Common myeloid progenitor, CD34-positive (primary cell): ENCODE data around the gene CEP112.
A peak's percentile ranks its signal among the peaks of the same experiment; 100 is the strongest.

Experiments used
- CTCF ChIA-PET: fragments of 350-600 bp; sonication (Branson Sonifier 250); formaldehyde crosslinking; loops from one replicate; lab custom pipeline; 2021; ENCODE audit warnings: antibody characterized with exemption; lab: Charles Lee
- POLR2A ChIA-PET: fragments of 350-600 bp; sonication (Branson Sonifier 250); formaldehyde crosslinking; loops from one replicate; lab custom pipeline; 2021; ENCODE audit warnings: antibody characterized with exemption; lab: Charles Lee
- DNase-seq, 3 donors: peaks; one replicate each; pipeline versions ENCODE4 v3.0.0 to v3.0.0-alpha.2; 2013
- H3K27ac ChIP-seq, 2 experiments: 1 replicate in 1 of 2; 2 replicates in 1 of 2; pipeline ENCODE4 v1.7.0; 2013; ENCODE audit warnings: inconsistent platforms in 2 of 2, low read length in 2 of 2, mild to moderate bottlenecking in 2 of 2, low read depth in 1 of 2, moderate library complexity in 1 of 2; ENCODE audit not compliant: severe bottlenecking in 2 of 2, insufficient read depth in 1 of 2, poor library complexity in 1 of 2
- H3K27me3 ChIP-seq, 5 experiments: replicated peaks in 2 of 5; 1 replicate in 3 of 5; 2 replicates in 2 of 5; pipeline versions ENCODE4 v1.6.1 to v1.7.0; 2013; ENCODE audit warnings: low read length in 4 of 5, mild to moderate bottlenecking in 2 of 5, moderate library complexity in 2 of 5, inconsistent platforms in 1 of 5; ENCODE audit not compliant: insufficient read depth in 5 of 5, control insufficient read depth in 4 of 5
- H3K36me3 ChIP-seq, 4 experiments: 1 replicate in 2 of 4; 2 replicates in 2 of 4; pipeline versions ENCODE4 v1.6.1 to v1.7.0; 2013; ENCODE audit warnings: low read length in 3 of 4, control low read depth in 1 of 4, mild to moderate bottlenecking in 1 of 4; ENCODE audit not compliant: control insufficient read depth in 4 of 4, insufficient read depth in 4 of 4
- H3K4me1 ChIP-seq, 4 experiments: 1 replicate in 3 of 4; 2 replicates in 1 of 4; pipeline versions ENCODE4 v1.6.1 to v1.7.1; 2013; ENCODE audit warnings: low read length in 3 of 4, mild to moderate bottlenecking in 3 of 4, control low read depth in 1 of 4, inconsistent platforms in 1 of 4, moderate library complexity in 1 of 4; ENCODE audit not compliant: control insufficient read depth in 4 of 4, insufficient read depth in 4 of 4; ENCODE audit errors: control extremely low read depth in 1 of 4
- H3K4me3 ChIP-seq, 7 experiments: 1 replicate in 4 of 7; 2 replicates in 3 of 7; pipeline versions ENCODE4 v1.5.1 to v1.7.0; 2013; ENCODE audit warnings: mild to moderate bottlenecking in 7 of 7, low read length in 6 of 7, moderate library complexity in 6 of 7, inconsistent platforms in 2 of 7, low read depth in 2 of 7, control low read depth in 1 of 7; ENCODE audit not compliant: insufficient read depth in 4 of 7, control insufficient read depth in 1 of 7; ENCODE audit errors: extremely low read depth in 1 of 7
- H3K9me3 ChIP-seq, 5 experiments: 1 replicate in 4 of 5; 2 replicates in 1 of 5; pipeline versions ENCODE4 v1.6.1 to v1.7.1; 2013; ENCODE audit warnings: low read length in 4 of 5, mild to moderate bottlenecking in 2 of 5, inconsistent platforms in 1 of 5, low read depth in 1 of 5, moderate library complexity in 1 of 5; ENCODE audit not compliant: control insufficient read depth in 4 of 5, insufficient read depth in 2 of 5; ENCODE audit errors: control extremely low read depth in 1 of 5
- WGBS: methylation state at CpG from one replicate; pipeline ENCODE4 v1.1.5; 2013; ENCODE audit not compliant: insufficient coverage; 5-methylcytosine and 5-hydroxymethylcytosine counted together

CEP112 gene

DNA sequence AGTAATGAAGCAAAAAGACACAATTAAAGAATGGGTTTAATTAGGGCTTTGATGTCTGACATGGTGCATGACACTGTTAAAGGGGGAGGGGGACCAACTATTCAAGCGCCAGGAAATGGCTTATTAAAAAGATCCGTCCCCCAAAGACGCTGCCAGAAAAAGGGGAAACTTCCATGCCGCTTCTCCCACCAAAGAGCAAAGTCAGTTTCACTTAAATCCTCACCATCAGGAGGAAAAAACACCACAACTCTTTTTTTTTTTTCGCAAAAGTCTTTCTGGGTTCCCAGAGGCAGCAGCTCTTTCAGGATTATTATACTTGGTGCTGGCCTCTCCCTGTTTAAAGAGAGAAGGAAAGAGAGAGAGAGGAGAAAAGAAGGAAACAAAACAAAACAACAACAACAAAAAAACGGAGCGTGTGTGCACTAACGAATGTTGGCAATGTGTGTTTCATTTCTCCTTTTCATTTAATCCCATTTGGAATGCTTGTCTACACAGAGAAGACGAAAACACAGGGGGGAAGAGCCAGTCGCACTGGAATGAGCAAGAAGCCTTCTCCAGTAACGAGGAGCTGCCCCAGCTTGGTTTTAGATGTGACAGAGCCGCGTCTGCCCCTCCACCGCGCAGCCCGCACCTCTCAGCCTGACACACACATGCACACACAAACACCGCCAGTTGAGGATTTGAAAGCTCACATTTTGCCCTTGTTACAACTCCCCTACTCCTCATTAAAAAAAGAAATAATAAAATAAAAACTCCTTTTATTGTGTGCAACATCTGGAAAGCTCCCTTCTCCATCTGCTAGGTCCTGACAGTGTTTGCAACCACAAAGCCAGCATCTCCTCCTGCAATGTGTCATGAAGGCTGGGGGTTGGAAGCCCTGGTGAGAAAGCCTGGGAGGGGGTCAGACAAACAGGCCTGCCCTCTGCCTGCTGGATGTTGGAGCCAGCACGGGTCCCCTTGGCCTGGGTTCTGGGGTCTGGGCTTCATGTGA is 597.8 kb downstream of the CEP112 start:
- DNase-seq = peak in 2 of 3 donors; percentile 8 to 20
- POLR2A ChIA-PET = no interaction called here

DNA sequence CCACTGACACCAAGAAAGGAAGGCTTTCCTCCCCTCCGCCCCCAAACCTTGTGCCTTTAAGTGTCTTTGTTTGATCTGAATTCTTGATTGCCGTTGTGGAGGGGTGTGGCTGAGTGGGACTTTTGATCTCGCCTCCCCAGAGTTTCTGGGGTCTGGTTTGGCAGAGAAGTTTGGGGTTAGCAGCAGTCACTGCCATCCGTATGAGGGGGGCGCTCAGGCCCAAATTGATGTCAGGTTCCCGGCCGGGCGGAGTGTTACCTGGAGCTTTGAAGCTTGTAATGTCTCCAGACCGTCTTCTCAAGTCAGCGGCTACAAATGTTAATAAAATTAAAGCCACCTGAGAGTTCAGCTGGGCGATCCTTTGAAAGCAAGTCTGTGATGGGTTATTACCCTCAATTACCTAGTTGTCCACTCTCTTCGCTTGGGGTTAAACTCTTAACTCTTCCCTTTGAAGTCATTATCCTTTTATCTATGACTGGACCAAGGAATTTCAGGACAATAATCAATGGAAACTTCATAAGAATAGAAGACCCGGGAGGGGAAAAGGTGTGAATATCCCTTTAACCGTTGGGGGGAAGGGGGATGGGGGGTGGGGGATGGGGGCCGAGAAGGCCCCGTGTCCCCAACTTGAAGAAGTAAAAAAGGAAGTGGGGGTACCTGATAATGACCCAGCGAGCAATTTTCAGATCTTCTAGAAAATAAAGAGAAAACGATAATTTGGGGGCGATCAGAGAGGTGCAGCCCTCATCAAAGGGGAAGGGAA is 598.7 kb downstream of the CEP112 start:
- peak overlapping the region in 2 of 7 experiments; percentile 7 to 26 for H3K4me3 ChIP-seq
- no peak for DNase-seq
- H3K4me1 ChIP-seq = peaks cover 0 to 10% (median 7%) of the 10 kb centered on the region in 4 experiments
- ChIA-PET CTCF (no interaction called here), POLR2A (no interaction called here)
- H3K9me3 ChIP-seq = no peaks in the 10 kb centered on the region
- H3K27me3 ChIP-seq = peaks cover 0 to 28% (median 14%) of the 10 kb centered on the region in 5 experiments
- H3K27ac ChIP-seq = no peak overlapping the region
- 77% methylated on average over 14 of the region's 19 CpGs for WGBS
- H3K36me3 ChIP-seq = no peaks in the 10 kb centered on the region

More for the DNA sequence above, 597.8 kb downstream of the CEP112 start:
- H3K9me3 ChIP-seq = no peaks in the 10 kb centered on the region
- H3K36me3 ChIP-seq = no peaks in the 10 kb centered on the region
- peaks cover 0 to 10% (median 7%) of the 10 kb centered on the region in 4 experiments for H3K4me1 ChIP-seq
- H3K4me3 ChIP-seq = peak overlapping the region in 4 of 7 experiments; percentile 2 to 26 (median 8)
- peaks cover 0 to 31% (median 14%) of the 10 kb centered on the region in 5 experiments for H3K27me3 ChIP-seq
- H3K27ac ChIP-seq = no peak overlapping the region
- CTCF ChIA-PET = no interaction called here
- WGBS = 28% methylated on average over 14 of the region's 18 CpGs

DNA sequence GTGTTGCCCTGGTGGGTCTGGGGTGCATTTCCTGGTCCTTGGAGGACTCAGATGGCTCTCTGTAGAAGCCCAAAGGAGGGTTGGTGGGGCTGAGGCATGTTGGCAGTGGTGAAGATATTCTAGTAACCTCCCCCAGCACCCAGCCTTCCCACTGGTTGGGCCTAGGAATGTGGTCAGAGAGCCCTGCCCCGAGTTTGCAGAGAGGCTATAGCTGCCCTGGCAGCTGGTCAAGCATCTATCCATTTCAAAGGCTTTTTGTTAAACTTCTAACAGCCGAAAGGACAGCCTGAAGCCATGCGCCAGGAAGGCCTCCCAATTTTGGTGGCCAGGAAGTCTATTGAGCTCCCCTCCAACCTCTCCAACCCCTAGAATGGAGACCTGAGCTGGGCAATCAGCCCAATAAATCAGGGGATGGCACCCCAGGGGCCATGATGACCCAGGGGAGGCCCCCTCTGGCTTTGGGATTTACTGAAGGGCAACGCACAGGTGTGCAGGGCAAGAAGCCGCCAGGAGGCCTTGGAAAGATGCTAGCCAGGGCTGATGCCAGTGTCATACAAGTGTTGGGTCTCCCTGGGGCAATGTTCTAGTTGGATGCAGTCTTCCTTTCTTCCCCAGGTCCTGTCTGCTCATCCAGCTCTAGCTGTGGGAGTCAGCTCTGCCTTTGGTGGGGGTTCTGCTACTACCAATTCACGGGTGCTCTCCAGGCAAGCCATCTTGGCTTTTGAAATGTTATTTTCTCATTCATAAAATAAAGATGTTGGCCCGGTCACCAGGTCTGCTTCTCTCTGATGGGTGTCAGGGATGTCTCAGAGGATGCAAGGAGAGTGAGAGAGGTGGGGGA is 599.6 kb downstream of the CEP112 start:
- no peak overlapping the region for H3K27ac ChIP-seq
- H3K27me3 ChIP-seq = peaks cover 0 to 28% (median 14%) of the 10 kb centered on the region in 5 experiments
- peaks cover 0 to 10% (median 7%) of the 10 kb centered on the region in 4 experiments for H3K4me1 ChIP-seq
- CTCF ChIA-PET = no interaction called here
- H3K4me3 ChIP-seq = no peak overlapping the region
- POLR2A ChIA-PET = no interaction called here
- DNase-seq = no peak
- WGBS = 96% methylated on average over 5 of the region's 7 CpGs
- H3K9me3 ChIP-seq = no peaks in the 10 kb centered on the region
- no peaks in the 10 kb centered on the region for H3K36me3 ChIP-seq

DNA sequence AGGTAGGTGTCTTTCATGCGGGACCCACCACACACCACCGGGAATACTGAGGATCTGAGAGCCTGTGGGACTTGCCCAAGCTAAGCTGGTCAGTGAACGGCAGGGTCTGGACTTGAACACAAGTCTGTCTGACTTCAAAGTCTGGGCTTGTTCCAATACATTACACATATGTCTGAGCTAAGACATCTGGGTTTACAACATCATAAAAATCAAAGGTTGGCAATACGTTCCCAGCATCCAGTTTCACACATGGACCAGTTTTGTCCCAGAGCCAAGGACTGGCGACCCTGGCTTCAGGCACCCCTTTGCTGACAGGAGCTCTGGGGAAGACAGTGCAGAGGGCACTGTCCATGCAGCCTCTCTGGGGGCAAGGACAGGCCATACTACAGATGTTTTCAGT is 602.6 kb downstream of the CEP112 start:
- Histone ChIP-seq H3K4me3 (no peak overlapping the region), H3K36me3 (no peaks in the 10 kb centered on the region), H3K9me3 (no peaks in the 10 kb centered on the region), H3K27ac (no peak overlapping the region), H3K4me1 (peaks cover 0 to 8% (median 7%) of the 10 kb centered on the region in 4 experiments), H3K27me3 (peaks cover 0 to 22% (median 13%) of the 10 kb centered on the region in 5 experiments)
- POLR2A ChIA-PET = no interaction called here
- CTCF ChIA-PET = no interaction called here
- WGBS = 93% methylated on average over 5 of the region's 5 CpGs
- no peak for DNase-seq

DNA sequence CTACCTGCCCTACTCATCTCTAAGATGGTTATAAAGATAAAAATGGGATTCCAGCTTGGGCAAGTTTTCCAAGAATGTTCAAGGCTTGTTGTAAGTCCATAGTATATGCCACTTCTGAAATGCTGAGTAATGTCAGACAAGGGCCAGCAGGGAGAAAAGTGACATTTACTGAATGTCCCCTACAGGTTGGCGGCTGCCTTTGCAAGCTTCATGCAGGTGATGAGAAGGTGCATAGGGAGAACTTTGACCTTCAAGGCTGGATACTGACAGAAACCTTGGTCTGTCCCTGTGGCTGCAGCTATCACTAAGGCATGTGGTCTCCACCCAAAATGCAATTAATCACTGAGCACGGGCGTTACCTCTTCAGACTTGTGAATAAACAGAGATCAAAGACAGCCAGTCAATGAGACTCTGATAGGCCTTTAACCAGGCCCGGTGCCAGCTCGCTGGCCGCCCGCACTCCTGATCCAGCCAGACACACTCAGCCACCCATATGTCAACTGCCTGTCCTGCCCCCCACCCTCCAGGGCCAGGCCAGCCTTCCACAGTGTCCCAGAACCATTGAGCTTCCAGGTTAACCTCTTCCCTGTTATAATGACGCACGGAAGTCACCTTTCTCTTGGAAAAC is 603.6 kb downstream of the CEP112 start:
- ChIA-PET POLR2A (no interaction called here), CTCF (interaction anchor here (0.5 to 1.3 kb wide), 2 partner anchors 10 to 479 kb away, joined by 3 to 4 read pairs; no protein-coding TSS in a partner anchor)
- 95% methylated on average over 9 of the region's 9 CpGs for WGBS
- no peaks in the 10 kb centered on the region for H3K4me1 ChIP-seq
- H3K27ac ChIP-seq = no peak overlapping the region
- H3K36me3 ChIP-seq = no peaks in the 10 kb centered on the region
- DNase-seq = no peak
- H3K4me3 ChIP-seq = no peak overlapping the region
- H3K27me3 ChIP-seq = peaks cover 0 to 14% (median 6%) of the 10 kb centered on the region in 5 experiments
- no peaks in the 10 kb centered on the region for H3K9me3 ChIP-seq

DNA sequence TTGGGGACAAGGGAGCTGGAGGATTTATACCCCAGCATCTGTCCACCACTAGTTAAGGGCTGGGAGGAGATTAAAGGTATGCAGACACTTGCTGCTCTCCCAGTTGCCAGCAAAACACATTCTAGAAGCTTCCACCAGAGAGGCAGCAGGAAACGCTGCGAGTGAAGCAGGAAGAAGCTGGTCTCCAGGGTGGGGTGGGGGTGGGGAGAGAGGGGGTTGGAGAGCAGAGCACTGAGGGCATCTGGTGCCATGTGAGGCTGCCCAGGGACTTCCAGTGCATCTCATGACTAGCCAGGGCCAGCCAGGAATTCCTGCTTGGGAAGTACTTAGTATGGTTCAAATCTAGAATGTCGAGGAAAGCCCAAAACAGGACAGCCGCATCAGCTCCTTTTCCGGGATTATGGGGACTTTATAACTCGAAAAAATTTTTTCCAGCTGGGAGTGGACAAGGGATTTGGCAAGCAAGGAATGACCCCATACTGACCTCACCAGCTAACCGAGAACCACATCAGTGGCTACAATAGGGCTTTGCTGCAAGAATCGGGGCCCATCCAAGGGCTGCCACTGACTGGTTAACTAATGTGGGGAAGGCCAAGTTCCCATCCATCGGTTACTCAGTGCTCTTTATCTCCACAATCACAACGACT is 604.3 kb downstream of the CEP112 start:
- H3K4me1 ChIP-seq = no peaks in the 10 kb centered on the region
- ChIA-PET CTCF (interaction anchor here (1.3 kb wide), 1 partner anchor 9 kb away, joined by 4 read pairs; no protein-coding TSS in a partner anchor), POLR2A (no interaction called here)
- WGBS = 79% methylated on average over 7 of the region's 10 CpGs
- H3K27me3 ChIP-seq = peaks cover 0 to 8% (median 2%) of the 10 kb centered on the region in 5 experiments
- no peak overlapping the region for H3K27ac ChIP-seq
- no peak overlapping the region for H3K4me3 ChIP-seq
- no peaks in the 10 kb centered on the region for H3K9me3 ChIP-seq
- H3K36me3 ChIP-seq = no peaks in the 10 kb centered on the region
- no peak for DNase-seq
